Epithelial cell of proximal tubule (primary cell): ENCODE results near the gene TAF9B. TPM values are rescaled to one million over a fixed set of nuclear protein-coding genes. Genes with fewer than 3 reads are reported as not detected.
A peak's percentile ranks its signal among the peaks of the same experiment; 100 is the strongest.
"Not testable (repeated sequence)": the region's sequence is repeated elsewhere in the genome, so short reads cannot be mapped to it uniquely, and the experiment has no call there.

Source experiments
- DNase-seq: peaks from one replicate; pipeline ENCODE4 v3.0.0-alpha.2; 2011; ENCODE audit warnings: low read depth
- H3K4me3 ChIP-seq: 2 replicates; pipeline ENCODE4 v1.5.1; 2011; ENCODE audit warnings: low read depth, mild to moderate bottlenecking, low read length
- total RNA-seq: library from RNA; depleted of rRNA; stranded (reverse); fragments of >200 nt; gene quantifications from 2 replicates; pipeline ENCODE4 v1.2.3, GENCODE V29; 2015
- TF ChIP-seq, protein P1 (sequence below): conservative IDR thresholded peaks from 2 replicates; pipeline ENCODE4 v1.5.1; 2012; ENCODE audit warnings: low read depth, mild to moderate bottlenecking, low read length

Gene TAF9B, protein sequence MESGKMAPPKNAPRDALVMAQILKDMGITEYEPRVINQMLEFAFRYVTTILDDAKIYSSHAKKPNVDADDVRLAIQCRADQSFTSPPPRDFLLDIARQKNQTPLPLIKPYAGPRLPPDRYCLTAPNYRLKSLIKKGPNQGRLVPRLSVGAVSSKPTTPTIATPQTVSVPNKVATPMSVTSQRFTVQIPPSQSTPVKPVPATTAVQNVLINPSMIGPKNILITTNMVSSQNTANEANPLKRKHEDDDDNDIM
- total RNA-seq = 18.6 and 65.7 TPM in 2 replicates

DNA sequence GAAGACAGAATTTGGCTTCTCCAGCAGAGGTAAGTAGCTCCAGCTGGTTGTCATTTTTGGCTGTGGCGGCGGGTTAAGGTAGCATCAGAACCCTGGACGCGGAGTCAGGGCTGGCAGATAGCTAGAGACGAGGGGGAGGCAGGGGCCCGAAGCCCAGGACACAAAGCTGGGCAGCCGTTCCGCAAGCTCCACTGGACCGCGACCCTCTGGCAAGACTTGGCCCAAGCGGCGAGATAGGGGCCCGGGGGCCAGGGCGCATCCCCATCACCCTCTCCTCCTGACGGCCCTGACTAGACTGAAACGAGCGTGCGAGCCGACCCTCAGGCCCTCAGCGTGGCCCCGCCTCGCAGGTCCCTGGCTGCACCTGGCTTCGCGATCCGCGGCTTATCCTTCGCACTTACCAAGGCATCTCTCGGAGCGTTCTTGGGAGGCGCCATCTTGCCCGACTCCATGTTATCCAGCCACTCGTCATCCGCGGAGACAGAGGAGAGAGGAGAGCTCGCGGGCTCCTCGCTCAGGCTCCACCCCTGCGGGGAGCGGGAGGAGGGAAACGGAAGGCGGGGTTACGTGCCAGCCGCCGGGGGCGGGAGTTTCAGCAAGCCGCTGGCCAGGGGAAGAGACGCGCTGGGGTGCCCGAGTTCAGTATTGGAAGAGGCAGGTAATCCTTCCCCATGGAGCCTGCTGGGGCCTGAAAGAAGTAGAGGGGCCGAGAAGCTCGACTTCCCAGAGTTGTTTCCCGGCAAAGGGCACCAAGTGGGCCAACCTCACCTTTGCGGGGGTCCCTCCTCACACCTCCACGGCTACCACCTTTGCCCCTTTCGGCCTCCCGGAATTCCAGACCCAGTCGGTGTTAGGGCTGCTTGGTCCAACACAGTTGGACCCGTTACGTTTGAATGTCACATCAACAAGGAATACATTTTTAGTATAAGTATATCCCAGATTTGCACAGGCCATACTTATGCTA, at the start of gene TAF9B:
Gene TAF9B (minus strand): TSS at position 491 of the 964 bp plus-strand sequence. CDS start 39 bp downstream, at position 452.
- TF ChIP-seq, protein P1, sequence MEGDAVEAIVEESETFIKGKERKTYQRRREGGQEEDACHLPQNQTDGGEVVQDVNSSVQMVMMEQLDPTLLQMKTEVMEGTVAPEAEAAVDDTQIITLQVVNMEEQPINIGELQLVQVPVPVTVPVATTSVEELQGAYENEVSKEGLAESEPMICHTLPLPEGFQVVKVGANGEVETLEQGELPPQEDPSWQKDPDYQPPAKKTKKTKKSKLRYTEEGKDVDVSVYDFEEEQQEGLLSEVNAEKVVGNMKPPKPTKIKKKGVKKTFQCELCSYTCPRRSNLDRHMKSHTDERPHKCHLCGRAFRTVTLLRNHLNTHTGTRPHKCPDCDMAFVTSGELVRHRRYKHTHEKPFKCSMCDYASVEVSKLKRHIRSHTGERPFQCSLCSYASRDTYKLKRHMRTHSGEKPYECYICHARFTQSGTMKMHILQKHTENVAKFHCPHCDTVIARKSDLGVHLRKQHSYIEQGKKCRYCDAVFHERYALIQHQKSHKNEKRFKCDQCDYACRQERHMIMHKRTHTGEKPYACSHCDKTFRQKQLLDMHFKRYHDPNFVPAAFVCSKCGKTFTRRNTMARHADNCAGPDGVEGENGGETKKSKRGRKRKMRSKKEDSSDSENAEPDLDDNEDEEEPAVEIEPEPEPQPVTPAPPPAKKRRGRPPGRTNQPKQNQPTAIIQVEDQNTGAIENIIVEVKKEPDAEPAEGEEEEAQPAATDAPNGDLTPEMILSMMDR = no peak
- peak; percentile 16 for DNase-seq
- H3K4me3 ChIP-seq = peak within 1 kb of the TSS; percentile 60

DNA sequence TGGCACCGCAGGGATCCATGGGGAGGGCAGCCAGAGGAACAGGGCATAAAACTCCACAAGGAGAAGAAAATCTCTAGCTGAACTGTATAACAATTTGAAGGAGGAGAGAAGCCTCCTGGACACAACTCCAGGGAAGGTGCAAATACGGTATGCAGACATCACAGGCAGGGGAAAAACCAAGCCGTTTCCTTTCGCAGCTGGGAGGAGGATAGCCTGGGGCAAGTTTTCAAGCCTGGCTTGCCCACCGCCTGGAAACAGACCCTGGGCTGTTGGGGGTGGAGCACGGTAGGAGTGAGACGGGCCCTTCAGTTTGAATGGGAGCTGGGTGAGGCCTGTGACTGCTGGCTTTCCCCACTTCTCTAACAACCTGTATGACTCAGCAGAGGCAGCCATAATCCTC, 43.4 kb upstream of the TAF9B start:
- no peak overlapping the region for H3K4me3 ChIP-seq
- TF ChIP-seq, protein P1 = no peak
- no peak for DNase-seq

DNA sequence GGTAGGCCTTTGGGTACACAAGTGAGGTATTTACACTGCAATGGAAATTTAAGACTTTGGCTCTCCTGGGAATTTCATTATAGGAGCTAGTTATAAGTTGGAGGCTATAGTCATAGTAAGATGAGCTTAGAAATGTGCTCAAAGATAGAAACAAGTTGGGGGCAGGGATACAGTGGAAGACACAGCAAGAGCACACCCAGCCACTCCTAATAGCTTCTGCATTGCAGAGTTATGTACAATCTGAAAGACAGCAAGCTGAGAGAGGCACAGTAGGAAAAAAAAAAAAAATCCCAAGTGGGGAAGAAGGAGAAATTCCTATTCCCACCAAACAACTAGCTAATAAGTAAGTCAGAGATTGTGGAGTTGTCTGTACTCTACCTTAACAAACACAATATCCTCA, 41.9 kb upstream of the TAF9B start:
- DNase-seq = no peak
- TF ChIP-seq, protein P1 = no peak
- no peak overlapping the region for H3K4me3 ChIP-seq

DNA sequence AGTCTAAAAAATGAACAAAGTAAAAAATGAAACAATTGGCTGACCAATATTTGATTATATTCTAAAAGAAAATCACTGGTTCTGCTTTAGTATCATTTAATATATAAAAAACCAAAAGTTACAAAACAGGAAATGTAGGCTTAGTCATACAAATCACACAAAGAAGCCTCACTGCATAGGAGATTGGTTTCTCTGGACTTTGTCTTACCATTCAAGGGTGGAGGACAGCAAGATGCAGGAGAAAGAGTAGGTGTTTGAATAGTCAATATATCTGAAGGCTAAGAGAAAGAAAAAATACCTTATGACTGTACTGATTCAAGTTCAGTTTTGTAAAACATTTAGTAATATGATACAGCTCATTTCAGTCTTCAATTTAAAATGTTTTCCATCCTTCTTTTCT, 28.6 kb upstream of the TAF9B start:
- DNase-seq = no peak
- no peak overlapping the region for H3K4me3 ChIP-seq
- TF ChIP-seq, protein P1 = no peak

DNA sequence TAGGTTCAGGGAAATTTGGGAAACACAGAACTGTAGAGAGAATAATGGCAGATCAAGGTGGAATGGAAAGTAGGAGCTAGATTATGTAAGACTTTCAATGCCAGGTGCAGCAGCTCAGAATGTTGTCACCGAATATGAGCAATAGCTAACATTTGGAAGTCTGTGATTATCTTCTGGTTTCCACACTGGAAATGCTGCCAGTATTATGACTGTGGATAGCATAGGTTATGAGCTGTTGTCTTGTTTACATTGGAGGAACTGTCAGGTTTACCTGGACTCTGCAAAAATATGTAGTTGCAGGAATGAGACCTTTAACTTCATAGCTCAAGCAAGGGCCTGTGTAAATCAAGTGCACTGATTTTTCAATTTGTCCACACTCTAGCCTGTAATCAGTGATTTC, 26.0 kb upstream of the TAF9B start:
- no peak for DNase-seq
- TF ChIP-seq, protein P1 = no peak
- no peak overlapping the region for H3K4me3 ChIP-seq

DNA sequence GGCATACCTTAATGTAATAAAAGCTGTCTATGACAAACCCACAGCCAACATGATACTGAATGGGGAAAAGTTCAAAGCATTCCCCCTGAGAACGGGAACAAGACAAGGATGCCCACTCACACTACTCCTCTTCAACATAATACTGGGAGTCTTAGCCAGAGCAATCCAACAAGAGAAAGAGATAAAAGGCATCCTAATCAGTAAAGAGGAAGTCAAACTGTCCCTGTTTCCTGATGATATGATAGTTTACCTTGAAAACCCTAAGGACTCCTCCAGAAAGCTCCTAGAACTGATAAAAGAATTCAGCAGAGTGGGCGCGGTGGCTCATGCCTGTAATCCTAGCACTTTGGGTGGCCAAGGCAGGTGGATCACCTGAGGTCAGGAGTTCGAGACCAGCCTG, 23.7 kb upstream of the TAF9B start:
- H3K4me3 ChIP-seq, DNase-seq: not testable (repeated sequence)

DNA sequence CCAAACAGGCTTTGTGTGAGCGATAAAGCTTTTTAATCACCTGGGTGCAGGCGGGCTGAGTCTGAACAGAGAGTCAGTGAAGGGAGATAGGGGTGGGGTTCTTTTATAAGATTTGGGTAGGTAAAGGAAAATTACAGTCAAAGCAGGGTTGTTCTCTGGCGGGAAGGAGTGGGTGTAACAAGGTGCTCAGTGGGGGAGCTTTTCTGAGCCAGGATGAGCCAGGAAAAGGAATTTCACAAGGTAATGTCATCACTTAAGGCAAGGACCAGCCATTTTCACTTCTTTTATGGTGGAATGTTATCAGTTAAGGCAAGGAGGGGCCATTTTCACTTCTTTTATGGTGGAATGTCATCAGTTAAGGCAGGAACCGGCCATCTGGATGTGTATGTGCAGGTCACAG, 21.3 kb upstream of the TAF9B start:
- DNase-seq, H3K4me3 ChIP-seq: not testable (repeated sequence)

DNA sequence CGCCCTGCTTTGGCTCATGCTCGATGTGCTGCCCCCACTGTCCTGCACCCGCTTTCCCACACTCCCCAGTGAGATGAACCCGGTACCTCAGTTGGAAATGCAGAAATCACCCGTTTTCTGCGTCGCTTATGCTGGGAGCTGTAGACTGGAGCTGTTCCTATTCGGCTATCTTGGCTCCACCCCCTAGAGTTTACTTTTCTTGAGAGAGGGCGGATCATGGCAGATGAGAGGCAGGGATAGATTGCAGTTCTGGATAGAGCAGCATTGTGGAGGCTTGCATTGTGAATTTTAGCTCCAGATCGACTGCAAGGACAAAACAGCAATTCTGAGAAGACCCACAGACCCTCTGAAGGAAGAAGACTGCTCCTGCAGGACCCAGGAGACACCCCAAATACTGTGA, 18.4 kb upstream of the TAF9B start:
- not testable (repeated sequence) for DNase-seq

DNA sequence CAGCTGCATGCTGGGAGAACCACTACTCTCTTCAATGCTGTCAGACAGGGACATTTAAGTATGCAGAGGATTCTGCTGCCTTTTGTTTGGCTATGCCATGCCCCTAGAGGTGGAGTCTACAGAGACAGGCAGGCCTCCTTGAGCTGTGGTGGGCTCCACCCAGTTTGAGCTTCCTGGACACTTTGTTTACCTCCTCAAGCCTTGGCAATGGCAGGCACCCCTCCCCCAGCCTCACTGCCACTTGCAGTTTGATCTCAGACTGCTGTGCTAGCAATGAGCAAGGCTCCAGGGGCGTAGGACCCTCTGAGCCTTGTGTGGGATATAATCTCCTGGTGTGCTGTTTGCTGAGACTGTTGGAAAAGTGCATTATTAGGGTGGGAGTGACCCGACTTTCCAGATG, 17.9 kb upstream of the TAF9B start:
- not testable (repeated sequence) for DNase-seq, H3K4me3 ChIP-seq

More for the DNA sequence above, 18.4 kb upstream of the TAF9B start:
- H3K4me3 ChIP-seq = not testable (repeated sequence)

DNA sequence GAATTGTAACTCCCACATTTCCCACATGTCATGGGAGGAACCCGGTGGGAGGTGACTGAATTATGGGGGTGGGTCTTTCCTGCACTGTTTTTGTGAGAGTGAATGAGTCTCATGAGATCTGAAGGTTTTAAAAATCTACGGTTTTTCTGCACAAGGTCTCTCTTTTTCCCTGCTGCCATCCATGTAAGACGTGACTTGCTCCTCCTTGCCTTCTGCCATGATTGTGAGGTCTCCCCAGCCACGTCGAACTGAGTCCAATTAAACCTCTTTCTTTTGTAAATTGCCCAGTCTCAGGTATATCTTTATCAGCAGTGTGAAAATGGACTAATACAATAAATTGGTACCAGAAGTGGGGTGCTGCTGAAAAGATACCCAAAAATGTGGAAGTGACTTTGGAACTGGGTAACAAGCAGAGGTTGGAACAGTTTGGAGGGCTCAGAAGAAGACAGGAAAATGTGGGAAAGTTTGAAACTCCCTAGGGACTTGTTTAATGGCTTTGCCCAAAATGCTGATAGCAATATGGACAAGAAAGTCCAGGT, 7.6 kb upstream of the TAF9B start:
- DNase-seq, H3K4me3 ChIP-seq: not testable (repeated sequence)
